Uterus (tissue), 4 donors: Measurements from ENCODE around the gene TBXT. TPM values are rescaled to one million over a fixed set of nuclear protein-coding genes. Genes with fewer than 3 reads are reported as not detected.

Source experiments
- DNase-seq, 2 donors: peaks; one replicate each; pipeline ENCODE4 v3.0.0-alpha.2; 2019 to 2020
- H3K27ac ChIP-seq, 2 donors: fragments of 200-600 bp; sonication (generic); 1 replicate in 1 of 2; 2 replicates in 1 of 2; pipeline ENCODE4 v1.5.1; 2016 to 2018
- H3K27me3 ChIP-seq, 2 donors: fragments of 200-600 bp; sonication (generic); one replicate each; pipeline ENCODE4 v1.5.1; 2018 to 2019; ENCODE audit warnings: control low read depth in 1 of 2
- H3K36me3 ChIP-seq, 2 donors: fragments of 200-600 bp; sonication (generic); one replicate each; pipeline ENCODE4 v1.5.1; 2019; ENCODE audit warnings: control low read depth in 1 of 2
- H3K4me1 ChIP-seq, 2 donors: fragments of 200-600 bp; sonication (generic); one replicate each; pipeline ENCODE4 v1.5.1; 2018 to 2019; ENCODE audit warnings: control low read depth in 1 of 2
- H3K4me3 ChIP-seq, 2 donors: fragments of 200-600 bp; sonication (generic); 1 replicate in 1 of 2; 2 replicates in 1 of 2; pipeline ENCODE4 v1.5.1; 2018 to 2019; ENCODE audit warnings: mild to moderate bottlenecking in 1 of 2
- H3K9me3 ChIP-seq, 2 donors: fragments of 200-600 bp; sonication (generic); one replicate each; pipeline ENCODE4 v1.5.1; 2019; ENCODE audit warnings: control low read depth in 1 of 2
- CTCF ChIP-seq, 4 experiments: fragments of 200-600 bp in 2 of 4; fragments of 450-650 bp in 2 of 4; sonication (generic) in 2 of 4; IDR thresholded peaks; one replicate each; pipeline ENCODE4 v1.5.1; 2016 to 2019; ENCODE audit warnings: antibody characterized with exemption in 4 of 4, mild to moderate bottlenecking in 2 of 4, moderate library complexity in 1 of 4
- POLR2A ChIP-seq, 2 donors: fragments of 450-650 bp; IDR thresholded peaks; one replicate each; pipeline ENCODE4 v1.6.1; 2016; ENCODE audit warnings: antibody characterized with exemption in 2 of 2, mild to moderate bottlenecking in 1 of 2, moderate library complexity in 1 of 2
- intact Hi-C: fragments of 100-400 bp; cut with DNase I; formaldehyde crosslinking; loops from one replicate; pipeline ENCODE4 v1.15.1; 2023; ENCODE audit warnings: low total_unique reads
- total RNA-seq, 4 donors: library from RNA; depleted of rRNA in 3 of 4; stranded (reverse); fragments of >200 nt in 3 of 4; gene quantifications; one replicate each; pipeline versions ENCODE4 v1.1.0 to v1.2.4, GENCODE V29; 2014 to 2023
- donor health status: DM: yes; HTN: yes; CAD: no.

Gene TBXT
- total RNA-seq, 4 donors from 2014 or later: not detected

DNA sequence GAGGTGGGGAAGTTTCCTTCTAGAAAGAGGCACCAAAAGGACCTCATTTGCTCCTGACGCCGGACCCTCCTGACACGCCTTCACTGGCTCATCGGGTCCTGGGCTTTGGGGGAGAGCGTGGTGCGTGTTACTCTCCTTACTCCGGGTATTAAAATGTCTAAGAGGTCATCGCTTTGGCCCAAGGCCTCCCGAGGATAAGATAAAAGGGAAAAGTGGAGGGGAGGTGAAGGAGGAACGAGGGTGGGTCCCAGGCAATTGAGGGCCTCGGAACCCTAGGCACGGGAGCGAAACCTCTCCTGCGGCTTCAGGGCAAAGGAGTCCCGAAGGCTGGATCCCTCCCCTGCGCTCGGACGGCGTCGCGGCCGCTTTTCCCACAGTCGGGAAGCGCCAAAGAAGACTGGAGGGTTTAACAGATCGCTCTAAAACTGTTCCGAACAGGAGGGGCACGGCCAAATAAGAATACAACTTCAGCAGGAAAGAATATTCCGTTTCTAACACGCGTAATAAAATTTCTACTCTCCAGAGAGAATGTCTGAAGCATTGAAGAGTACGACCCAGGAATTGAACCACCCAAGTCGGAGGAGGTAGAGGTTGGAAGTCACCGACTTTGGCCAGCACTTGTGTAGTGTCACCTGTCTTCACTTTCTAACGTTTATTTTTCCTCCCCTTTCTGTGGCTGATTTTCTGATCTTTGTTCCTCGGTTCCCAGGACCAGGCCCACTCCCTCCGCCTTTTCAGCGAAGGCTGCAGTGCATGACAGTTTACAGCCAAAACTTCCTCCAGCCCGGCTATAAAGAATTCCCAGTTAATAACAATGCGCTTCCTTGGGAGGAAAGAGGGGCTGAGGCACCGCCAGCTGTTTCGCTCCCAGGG, 2.1 kb upstream of the TBXT start:
- no peak for TF ChIP-seq POLR2A (IDR thresholded peaks at IDR 0.05)
- no peak for TF ChIP-seq CTCF (IDR thresholded peaks at IDR 0.05)
- Histone ChIP-seq H3K27ac (no peak overlapping the region), H3K4me3 (no peak overlapping the region), H3K9me3 (no peaks in the 10 kb centered on the region), H3K4me1 (peaks cover 0 to 26% of the 10 kb centered on the region in 2 donors), H3K36me3 (no peaks in the 10 kb centered on the region), H3K27me3 (peaks cover 0 to 57% of the 10 kb centered on the region in 2 donors)
- DNase-seq: no peak
- intact Hi-C loops: no loop called here

DNA sequence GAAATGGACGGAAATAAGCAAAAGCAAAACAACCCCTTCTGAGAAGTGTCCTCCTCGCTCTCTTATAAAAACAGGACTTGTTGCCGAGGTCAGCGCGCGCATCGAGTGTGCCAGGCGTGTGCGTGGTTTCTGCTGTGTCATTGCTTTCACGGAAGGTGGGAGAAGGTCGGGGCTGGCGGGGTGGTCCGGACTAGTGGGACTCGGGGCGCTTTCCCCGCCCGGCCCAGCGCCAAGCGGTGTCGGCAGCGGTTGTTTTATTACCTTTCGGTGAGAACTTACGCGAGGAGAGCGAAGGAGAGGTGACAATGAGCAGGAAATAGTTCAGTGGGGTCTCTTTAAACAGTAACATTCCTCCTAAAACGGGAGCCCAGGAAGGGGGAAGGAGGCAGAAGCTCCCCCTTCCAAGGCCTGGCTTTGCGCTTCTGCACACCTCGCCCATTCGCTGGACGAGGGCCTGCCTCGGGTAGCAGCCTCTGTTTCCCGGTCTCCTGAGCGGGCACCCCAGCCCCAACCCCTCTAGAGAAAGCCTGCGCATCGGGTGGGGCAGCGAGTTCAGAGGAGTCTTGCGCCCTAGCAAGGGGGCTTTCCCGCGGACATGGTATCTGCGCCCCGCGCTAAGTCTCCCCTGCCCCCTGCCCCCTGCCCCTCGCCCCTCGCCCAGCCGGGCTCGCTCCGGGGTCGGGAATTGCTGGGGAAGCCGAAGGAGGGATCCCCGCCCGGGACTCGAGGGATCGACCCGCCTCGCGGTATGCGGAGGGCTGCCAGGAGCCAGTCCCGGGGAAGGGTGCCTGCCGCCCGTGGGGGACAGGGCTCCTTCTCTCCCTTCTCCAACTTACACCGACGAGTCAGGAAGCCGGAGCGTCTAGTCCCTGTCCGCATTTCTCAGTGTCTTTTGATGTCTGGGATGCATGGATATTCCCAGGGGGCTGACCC, 1.2 kb upstream of the TBXT start:
- peaks cover 0 to 57% of the 10 kb centered on the region in 2 donors for H3K27me3 ChIP-seq
- no peak for TF ChIP-seq POLR2A (IDR thresholded peaks at IDR 0.05)
- no peak for TF ChIP-seq CTCF (IDR thresholded peaks at IDR 0.05)
- no peak overlapping the region for H3K27ac ChIP-seq
- intact Hi-C loops: no loop called here
- H3K4me1 ChIP-seq: peaks cover 0 to 26% of the 10 kb centered on the region in 2 donors
- H3K4me3 ChIP-seq: peak overlapping the region in 1 of 2 donors; percentile 13
- DNase-seq: no peak
- H3K36me3 ChIP-seq: no peaks in the 10 kb centered on the region
- H3K9me3 ChIP-seq: no peaks in the 10 kb centered on the region

DNA sequence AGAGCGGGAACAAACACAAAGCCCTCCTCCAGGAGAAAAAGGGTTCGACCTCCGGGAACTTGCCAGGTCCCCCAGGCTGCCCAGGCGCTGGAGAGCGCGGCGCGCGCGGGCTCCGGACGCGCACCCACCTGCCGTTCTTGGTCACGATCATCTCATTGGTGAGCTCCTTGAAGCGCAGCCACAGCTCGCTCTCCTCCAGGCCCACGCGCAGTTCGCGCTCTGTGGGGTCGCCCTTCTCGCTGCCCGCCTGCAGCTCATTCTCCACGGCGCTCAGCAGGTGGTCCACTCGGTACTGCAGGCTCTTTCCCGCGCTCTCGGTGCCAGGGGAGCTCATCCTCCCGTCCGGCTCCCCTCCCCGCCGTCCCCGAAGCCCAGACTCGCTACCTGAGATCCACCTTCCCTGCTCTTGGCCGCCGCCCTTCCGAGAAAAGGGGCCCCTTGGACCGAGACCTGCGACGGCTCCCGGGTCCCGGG, 356 bp downstream of the TBXT start:
- intact Hi-C loops: no loop called here
- no peaks in the 10 kb centered on the region for H3K9me3 ChIP-seq
- H3K27me3 ChIP-seq: peaks cover 0 to 57% of the 10 kb centered on the region in 2 donors
- no peaks in the 10 kb centered on the region for H3K36me3 ChIP-seq
- H3K27ac ChIP-seq: no peak overlapping the region
- H3K4me3 ChIP-seq: no peak overlapping the region
- H3K4me1 ChIP-seq: peaks cover 0 to 26% of the 10 kb centered on the region in 2 donors
- no peak for DNase-seq
- no peak for TF ChIP-seq CTCF (IDR thresholded peaks at IDR 0.05)
- TF ChIP-seq POLR2A (IDR thresholded peaks at IDR 0.05): no peak

- Histone ChIP-seq H3K4me1 (peaks cover 0 to 26% of the 10 kb centered on the region in 2 donors), H3K9me3 (no peaks in the 10 kb centered on the region), H3K27me3 (peaks cover 0 to 57% of the 10 kb centered on the region in 2 donors), H3K27ac (no peak overlapping the region), H3K36me3 (no peaks in the 10 kb centered on the region), H3K4me3 (no peak overlapping the region)
- DNase-seq: no peak
- TF ChIP-seq CTCF (IDR thresholded peaks at IDR 0.05): no peak
- TF ChIP-seq POLR2A (IDR thresholded peaks at IDR 0.05): no peak
- intact Hi-C loops: no loop called here
These were observed 1.1 kb downstream of the TBXT start for GRCh38 chr6:166166314-166167257.
